ENCODE data around the gene KRT33B.
"Not testable (repeated sequence)": the region's sequence is repeated elsewhere in the genome, so short reads cannot be mapped to it uniquely, and the experiment has no call there.

DNA sequence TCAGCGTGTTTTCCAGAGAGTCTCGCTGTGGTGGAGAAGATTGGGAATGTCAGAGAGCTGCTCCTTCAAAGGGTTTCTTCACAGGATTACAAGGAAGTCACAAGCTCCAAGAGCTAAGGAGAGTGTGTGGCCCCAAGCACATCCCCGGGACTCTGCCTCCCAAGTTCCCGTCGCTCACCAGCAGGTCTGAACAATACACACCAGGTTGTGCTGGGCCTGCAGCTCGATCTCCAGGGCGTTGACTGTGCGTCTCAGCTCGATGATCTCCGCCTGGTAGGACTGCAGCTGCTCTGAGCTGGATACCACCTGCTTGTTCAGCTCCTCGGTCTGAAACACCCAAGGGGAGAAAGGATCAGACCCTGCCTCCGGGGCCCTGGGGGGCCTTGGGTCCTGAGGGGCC, 25.4 kb upstream of the KRT33B start:
- TF ChIP-seq, protein P1, sequence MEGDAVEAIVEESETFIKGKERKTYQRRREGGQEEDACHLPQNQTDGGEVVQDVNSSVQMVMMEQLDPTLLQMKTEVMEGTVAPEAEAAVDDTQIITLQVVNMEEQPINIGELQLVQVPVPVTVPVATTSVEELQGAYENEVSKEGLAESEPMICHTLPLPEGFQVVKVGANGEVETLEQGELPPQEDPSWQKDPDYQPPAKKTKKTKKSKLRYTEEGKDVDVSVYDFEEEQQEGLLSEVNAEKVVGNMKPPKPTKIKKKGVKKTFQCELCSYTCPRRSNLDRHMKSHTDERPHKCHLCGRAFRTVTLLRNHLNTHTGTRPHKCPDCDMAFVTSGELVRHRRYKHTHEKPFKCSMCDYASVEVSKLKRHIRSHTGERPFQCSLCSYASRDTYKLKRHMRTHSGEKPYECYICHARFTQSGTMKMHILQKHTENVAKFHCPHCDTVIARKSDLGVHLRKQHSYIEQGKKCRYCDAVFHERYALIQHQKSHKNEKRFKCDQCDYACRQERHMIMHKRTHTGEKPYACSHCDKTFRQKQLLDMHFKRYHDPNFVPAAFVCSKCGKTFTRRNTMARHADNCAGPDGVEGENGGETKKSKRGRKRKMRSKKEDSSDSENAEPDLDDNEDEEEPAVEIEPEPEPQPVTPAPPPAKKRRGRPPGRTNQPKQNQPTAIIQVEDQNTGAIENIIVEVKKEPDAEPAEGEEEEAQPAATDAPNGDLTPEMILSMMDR (IDR thresholded peaks at IDR 0.05; ENCODE audit: borderline replicate concordance, extremely low read depth, low read length, poor library complexity, severe bottlenecking), result not testable (repeated sequence)
- not testable (repeated sequence) for TF ChIP-seq EZH2 (IDR thresholded peaks at IDR 0.05; ENCODE audit: borderline replicate concordance, low read depth, low read length, severe bottlenecking)
